ENCODE measurements around the gene HOXA9.

DNA sequence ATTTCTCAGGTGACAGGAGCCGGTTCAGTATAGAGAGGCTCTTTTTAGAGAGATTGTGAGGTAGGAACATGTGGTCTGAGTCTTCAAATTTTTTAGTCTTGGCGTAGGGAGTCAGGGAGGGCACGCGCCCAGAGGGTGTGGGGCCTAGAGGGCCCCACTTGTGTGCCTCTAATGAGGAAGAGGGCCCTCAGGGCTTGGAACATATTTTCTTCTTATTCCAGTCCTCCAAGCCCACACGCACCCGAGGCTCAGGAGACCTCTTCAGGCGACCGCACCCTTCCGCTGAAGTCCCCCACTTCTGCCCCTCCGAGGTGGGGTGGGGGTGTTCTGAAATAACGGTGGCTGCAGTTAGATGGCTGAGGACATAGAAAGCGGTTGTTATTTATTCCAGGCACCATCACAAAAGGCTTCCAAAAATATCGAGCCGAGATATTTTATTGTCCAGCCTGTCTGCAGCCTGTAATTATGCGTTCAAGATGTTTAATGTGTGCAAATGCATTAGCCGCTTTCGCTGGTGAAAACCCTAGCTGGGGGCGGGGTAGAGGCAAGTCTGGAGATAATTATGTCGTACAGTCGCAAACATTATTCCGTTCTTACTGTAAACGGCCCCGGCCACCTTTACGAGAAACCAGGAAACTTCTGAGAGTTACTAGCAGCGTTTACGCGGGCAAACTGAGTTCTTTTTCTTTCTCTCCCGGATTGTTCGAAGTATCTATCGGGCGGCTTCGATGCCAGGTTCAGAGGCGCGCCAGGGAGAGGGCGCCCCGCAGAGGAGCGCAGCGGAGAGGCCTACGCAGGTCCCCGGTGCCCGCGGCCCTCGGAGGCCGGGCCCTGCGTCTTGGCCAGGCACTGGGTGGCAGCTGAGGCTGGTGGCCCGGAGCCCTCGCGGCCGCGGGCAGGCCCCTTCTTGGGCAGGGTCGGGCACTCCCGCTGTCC, 47.4 kb upstream of the HOXA9 start:
- TF ChIP-seq CHD2 (IDR thresholded peaks at IDR 0.05; ENCODE audit: low read length), result no peak
- no peak for TF ChIP-seq POLR2A (IDR thresholded peaks at IDR 0.05; ENCODE audit: control extremely low read depth in 1 of 2, low read depth in 2 of 2, low read length in 2 of 2)
- no peak for TF ChIP-seq CTCF (IDR thresholded peaks at IDR 0.05; ENCODE audit: control extremely low read depth in 1 of 3, insufficient read depth in 1 of 3, low read depth in 1 of 3, low read length in 3 of 3)
- no peak for TF ChIP-seq YY1 (IDR thresholded peaks at IDR 0.05; ENCODE audit: low read depth, low read length)
- TF ChIP-seq JUN (IDR thresholded peaks at IDR 0.05; ENCODE audit: low read depth, low read length), result no peak
- peak; percentile 97 for TF ChIP-seq EZH2 (IDR thresholded peaks at IDR 0.05; ENCODE audit: low read depth, low read length, severe bottlenecking)
- TF ChIP-seq JUND (IDR thresholded peaks at IDR 0.05; ENCODE audit: low read length), result no peak
- no peak for TF ChIP-seq TEAD4 (IDR thresholded peaks at IDR 0.05; ENCODE audit: low read depth, low read length)
- no peak for TF ChIP-seq GTF2F1 (IDR thresholded peaks at IDR 0.05; ENCODE audit: borderline replicate concordance, low read depth, low read length)
- TF ChIP-seq POLR2AphosphoS5 (IDR thresholded peaks at IDR 0.05; ENCODE audit: low read depth, low read length), result no peak
- no peak for TF ChIP-seq TAF1 (IDR thresholded peaks at IDR 0.05; ENCODE audit: low read depth, low read length)
- TF ChIP-seq RNF2 (IDR thresholded peaks at IDR 0.05; ENCODE audit: borderline replicate concordance, low read depth, low read length, missing control alignments, poor library complexity, severe bottlenecking), result peak; percentile 90
- TF ChIP-seq EP300 (IDR thresholded peaks at IDR 0.05; ENCODE audit: borderline replicate concordance in 1 of 2, low read depth in 2 of 2, low read length in 2 of 2), result no peak
- no peak for TF ChIP-seq CHD1 (IDR thresholded peaks at IDR 0.05; ENCODE audit: low read depth, low read length)

Measured in H1 (cell line).